IPS-15b (cell line): ENCODE measurements around the gene CHST8.

Experiments used
- H3K27me3 ChIP-seq: one replicate; pipeline ENCODE4 v1.6.1; 2013; ENCODE audit warnings: low read length; ENCODE audit not compliant: control insufficient read depth, insufficient read depth
- H3K36me3 ChIP-seq: one replicate; pipeline ENCODE4 v1.6.1; 2013; ENCODE audit warnings: low read length; ENCODE audit not compliant: control insufficient read depth, insufficient read depth
- H3K4me1 ChIP-seq: one replicate; pipeline ENCODE4 v1.6.1; 2013; ENCODE audit warnings: mild to moderate bottlenecking, low read length; ENCODE audit not compliant: control insufficient read depth, insufficient read depth
- H3K4me3 ChIP-seq: one replicate; pipeline ENCODE4 v1.5.1; 2013; ENCODE audit warnings: low read depth, low read length
- H3K9ac ChIP-seq: one replicate; pipeline ENCODE4 v1.6.1; 2013; ENCODE audit warnings: low read depth, mild to moderate bottlenecking, low read length
- H3K9me3 ChIP-seq: one replicate; pipeline ENCODE4 v1.6.1; 2013; ENCODE audit warnings: mild to moderate bottlenecking, low read length; ENCODE audit not compliant: control insufficient read depth, insufficient read depth

Gene CHST8

DNA sequence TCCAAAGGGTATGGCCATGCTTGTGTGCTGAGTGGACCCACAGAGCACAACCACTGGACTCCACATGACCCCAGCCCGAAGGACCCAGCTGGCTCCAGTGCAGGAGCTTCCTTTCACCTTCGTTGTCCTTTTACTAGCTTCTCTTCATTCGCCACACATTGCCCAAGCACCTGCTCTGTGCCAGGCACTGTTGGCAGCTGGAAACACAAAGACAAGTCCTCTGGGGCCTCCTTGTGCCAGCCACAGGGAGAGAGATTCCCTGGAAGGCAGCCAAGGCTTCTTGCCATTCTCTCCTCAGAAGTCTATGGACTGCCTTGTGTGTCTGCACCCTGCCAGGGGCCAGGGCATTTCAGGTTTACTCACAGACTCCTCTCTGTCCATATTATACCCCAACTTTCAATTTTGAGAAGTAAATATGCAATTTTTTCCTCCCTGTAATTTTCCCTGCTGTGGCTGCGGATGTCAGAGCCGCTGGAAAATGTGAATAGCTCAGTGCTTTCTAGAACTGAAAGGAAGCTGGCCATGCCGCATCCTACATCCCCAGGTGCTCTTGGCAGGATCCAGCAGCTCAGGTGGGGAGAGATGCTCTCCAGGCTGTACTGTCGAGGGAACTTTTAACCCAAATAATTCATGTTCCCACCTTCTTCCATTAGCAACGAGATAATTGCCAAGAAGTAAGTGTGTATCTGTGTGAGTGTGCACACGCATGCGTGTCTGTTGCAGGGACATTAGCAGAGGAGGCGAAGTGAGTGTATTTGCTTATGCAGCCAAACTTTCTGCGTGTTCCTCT, 57.2 kb downstream of the CHST8 start:
- Histone ChIP-seq H3K9ac (no peak overlapping the region), H3K9me3 (no peaks in the 10 kb centered on the region), H3K4me1 (peaks cover 2% of the 10 kb centered on the region), H3K4me3 (no peak overlapping the region), H3K27me3 (no peaks in the 10 kb centered on the region), H3K36me3 (no peaks in the 10 kb centered on the region)

DNA sequence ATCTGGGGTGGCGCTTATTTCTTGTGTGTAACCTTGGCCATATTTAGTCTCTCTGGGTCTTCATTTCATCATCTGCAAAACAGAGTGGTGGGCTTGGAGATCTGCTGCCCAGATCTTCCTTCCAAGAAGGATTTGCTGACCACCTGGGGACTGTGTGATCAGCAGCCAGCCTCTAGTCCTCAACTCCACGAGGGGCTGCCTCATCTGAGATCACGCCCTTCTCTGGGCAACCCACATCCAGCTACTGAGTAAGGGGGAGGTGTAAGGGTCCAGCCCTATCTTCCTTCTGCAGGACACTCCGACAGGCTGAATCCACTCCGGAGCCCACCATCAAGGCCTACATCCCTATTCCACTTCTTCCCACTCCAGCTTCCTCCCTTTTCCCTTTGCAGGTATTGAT, 57.9 kb downstream of the CHST8 start:
- Histone ChIP-seq H3K4me3 (no peak overlapping the region), H3K9ac (no peak overlapping the region), H3K36me3 (no peaks in the 10 kb centered on the region), H3K9me3 (no peaks in the 10 kb centered on the region), H3K4me1 (peaks cover 2% of the 10 kb centered on the region), H3K27me3 (no peaks in the 10 kb centered on the region)

GRCh38 chr19:33681081-33681680, 59.4 kb downstream of the CHST8 start:
- H3K9ac ChIP-seq = no peak overlapping the region
- peaks cover 2% of the 10 kb centered on the region for H3K4me1 ChIP-seq
- no peaks in the 10 kb centered on the region for H3K9me3 ChIP-seq
- no peaks in the 10 kb centered on the region for H3K27me3 ChIP-seq
- no peak overlapping the region for H3K4me3 ChIP-seq
- H3K36me3 ChIP-seq = no peaks in the 10 kb centered on the region

DNA sequence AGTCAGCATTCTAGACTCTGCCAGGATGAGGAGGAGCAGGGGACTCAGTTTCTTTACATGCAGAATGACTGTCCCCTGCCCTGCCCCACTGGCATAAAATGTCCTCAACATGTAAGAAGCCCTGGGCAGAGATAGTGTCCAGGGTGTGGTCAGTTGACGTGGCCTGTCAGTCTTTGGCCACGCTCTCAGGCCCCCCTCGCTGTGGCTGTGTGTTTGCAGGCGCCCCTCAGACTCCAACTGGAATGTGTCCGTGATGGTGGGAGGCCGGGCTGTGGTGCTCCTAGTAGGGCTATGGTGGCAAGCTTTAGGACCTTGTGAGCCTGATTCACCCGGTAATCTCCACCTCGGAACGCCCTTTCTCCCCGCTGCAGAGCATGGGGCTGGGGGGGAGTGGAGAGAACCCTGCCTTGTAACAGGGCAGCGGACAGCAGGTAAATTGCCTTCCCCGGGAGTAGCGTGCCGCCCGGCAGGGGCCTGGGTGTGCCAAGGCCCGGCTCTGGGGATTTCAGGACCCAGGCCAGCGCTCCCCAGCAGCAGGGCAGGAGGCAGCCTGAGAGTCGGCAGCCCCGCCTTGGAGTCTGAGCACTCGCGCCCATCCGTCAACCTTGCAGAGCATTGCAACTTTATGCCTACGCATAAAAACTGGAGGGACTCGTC, 62.3 kb downstream of the CHST8 start:
- no peaks in the 10 kb centered on the region for H3K27me3 ChIP-seq
- H3K9me3 ChIP-seq = no peaks in the 10 kb centered on the region
- H3K4me3 ChIP-seq = no peak overlapping the region
- H3K4me1 ChIP-seq = peaks cover 2% of the 10 kb centered on the region
- no peak overlapping the region for H3K9ac ChIP-seq
- H3K36me3 ChIP-seq = peaks cover 3% of the 10 kb centered on the region

DNA sequence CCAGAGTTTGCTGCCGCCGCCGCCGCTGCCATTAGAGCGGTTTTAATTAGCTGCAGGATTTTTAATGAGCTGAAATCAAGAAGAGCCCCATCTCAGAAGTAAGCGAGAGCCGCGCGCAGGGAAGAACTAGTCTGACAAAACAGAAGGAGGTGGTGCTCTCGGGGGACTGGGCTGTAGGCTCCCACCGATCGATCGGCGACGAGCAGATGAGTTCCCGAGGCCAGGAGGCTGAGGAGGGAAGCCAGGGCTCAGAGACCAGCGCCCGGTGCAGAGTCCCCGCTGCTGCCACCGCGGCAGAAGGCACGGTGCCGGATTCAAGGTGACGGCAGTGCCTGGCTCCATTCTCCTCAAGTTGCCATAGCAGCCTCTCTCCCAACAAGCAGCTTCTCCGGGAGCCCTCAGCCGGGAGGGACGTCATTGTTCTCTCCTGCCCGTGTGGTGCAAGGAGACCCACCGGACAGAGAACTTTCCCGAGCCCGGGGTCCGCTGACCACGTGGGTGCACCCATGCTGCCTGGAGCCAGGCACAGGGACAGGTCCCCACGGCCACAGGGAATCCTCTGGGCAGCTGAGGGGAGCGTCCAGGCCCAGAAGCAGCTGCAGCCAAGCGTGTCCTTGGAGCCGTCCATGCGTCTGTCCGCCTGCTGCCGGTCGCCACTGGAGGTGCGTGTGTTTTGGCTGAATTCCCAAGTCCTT, 62.9 kb downstream of the CHST8 start:
- Histone ChIP-seq H3K9me3 (no peaks in the 10 kb centered on the region), H3K4me1 (peaks cover 2% of the 10 kb centered on the region), H3K9ac (no peak overlapping the region), H3K4me3 (no peak overlapping the region), H3K27me3 (no peaks in the 10 kb centered on the region), H3K36me3 (peaks cover 3% of the 10 kb centered on the region)

DNA sequence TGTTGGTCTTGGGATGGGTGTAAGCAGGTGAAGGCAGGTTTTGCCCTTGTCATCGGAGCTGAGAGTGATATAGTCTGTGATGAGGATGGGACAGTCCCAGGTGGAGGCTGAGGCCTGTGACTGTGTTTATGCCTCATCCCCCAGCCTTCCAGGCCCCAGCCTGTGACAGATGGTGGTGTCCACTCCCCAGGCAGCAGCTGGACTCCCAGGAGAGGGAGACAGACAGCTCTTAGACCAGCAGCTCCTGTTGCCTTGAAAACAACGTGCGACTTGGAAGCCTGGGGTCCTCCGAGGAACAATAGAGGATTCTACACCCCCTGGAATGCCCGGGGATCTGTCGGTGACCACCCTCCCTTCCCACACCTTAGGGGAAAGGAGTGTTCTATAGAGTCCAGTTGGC, 63.8 kb downstream of the CHST8 start:
- Histone ChIP-seq H3K36me3 (peaks cover 3% of the 10 kb centered on the region), H3K9me3 (no peaks in the 10 kb centered on the region), H3K4me3 (no peak overlapping the region), H3K27me3 (no peaks in the 10 kb centered on the region), H3K4me1 (peaks cover 2% of the 10 kb centered on the region), H3K9ac (no peak overlapping the region)

GRCh38 chr19:33686262-33686661, 64.5 kb downstream of the CHST8 start:
- Histone ChIP-seq H3K27me3 (no peaks in the 10 kb centered on the region), H3K36me3 (peaks cover 8% of the 10 kb centered on the region), H3K4me1 (peaks cover 2% of the 10 kb centered on the region)

DNA sequence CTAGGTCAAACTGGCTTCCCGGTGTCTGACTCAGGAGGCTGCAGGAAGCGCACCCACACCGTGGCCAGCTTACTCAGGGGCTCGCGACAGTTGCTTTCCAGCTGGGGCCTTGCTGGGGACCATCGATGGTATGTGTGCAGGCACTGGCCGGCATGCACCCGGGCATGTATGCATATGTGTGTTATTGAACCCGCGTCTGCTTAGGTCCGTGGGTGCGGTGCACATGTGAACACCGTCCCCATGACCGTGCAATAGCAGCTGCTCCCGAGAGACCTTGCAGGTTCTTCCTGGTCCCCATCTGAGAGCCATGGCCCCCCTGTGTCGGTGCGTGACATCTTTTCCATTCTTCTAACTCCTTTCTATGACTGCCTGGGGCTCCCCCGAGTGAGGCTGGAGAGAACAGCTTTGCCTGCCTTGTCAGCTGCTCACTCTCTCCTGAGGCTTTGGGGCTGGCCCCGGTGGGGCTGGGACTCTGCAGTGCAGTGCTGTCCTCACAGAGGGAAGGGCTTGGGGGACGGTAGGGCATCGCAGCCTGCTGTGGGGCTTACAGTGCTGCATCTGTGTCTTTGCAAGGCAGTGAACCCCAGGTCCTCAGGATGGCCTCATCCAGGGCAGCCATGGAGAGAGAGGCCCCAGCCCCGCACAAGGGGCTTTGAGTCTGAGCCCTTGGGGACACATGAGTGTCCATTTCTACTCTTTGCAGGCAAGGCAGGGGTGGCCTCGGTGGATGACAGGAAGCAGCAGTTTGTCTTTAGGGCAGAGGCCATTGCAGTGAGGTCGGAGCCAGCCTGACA, 65.1 kb downstream of the CHST8 start:
- Histone ChIP-seq H3K27me3 (no peaks in the 10 kb centered on the region), H3K36me3 (peaks cover 10% of the 10 kb centered on the region), H3K9me3 (no peaks in the 10 kb centered on the region), H3K4me1 (peaks cover 2% of the 10 kb centered on the region), H3K9ac (no peak overlapping the region), H3K4me3 (no peak overlapping the region)

More at GRCh38 chr19:33686262-33686661, 64.5 kb downstream of the CHST8 start:
- Histone ChIP-seq H3K4me3 (no peak overlapping the region), H3K9ac (no peak overlapping the region), H3K9me3 (no peaks in the 10 kb centered on the region)

- Histone ChIP-seq H3K36me3 (peaks cover 12% of the 10 kb centered on the region), H3K4me1 (peaks cover 2% of the 10 kb centered on the region), H3K9me3 (no peaks in the 10 kb centered on the region), H3K4me3 (no peak overlapping the region), H3K27me3 (no peaks in the 10 kb centered on the region), H3K9ac (no peak overlapping the region)
Observed at GRCh38 chr19:33687481-33688170, 65.9 kb downstream of the CHST8 start.

DNA sequence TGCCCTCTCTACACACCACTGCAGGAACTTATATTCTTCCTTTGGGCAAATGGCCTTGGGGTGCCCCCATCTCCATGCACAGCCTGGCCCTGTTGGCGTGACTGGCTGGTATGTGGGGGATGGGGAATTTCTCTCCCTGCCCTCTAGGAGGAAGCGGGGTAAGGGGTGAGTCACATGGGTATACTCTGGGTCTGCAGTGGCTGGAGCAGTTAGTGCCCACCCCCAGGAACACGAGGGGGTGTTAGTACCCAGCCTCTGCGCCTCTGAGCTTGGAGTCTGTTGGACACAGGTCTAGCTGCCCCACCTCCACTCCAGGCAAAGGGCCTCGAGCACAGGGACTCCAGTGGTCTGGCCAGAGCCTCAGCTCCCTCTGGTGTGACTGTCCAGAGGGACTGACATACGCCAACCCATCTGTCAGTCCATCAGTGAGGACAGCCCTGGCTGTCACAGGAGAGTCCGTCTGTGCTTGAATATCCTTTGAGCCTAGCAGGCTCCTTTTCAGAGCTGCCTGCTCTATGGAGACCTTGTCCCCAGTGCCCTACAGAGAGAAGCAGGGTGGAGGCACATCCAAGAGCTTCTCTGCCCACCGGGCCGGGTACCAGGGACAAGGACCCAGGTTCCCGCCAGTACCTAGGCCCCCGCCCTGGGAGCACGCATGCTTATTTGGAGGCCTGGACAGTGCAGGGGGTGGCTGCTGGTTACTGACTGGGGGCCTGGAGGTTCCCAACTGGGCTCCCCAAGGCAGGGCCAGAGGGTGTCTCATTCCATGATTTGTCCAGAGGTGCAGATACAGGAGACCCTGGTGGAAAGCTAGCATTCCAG, 66.6 kb downstream of the CHST8 start:
- Histone ChIP-seq H3K4me1 (peaks cover 2% of the 10 kb centered on the region), H3K9ac (no peak overlapping the region), H3K27me3 (no peaks in the 10 kb centered on the region), H3K9me3 (no peaks in the 10 kb centered on the region), H3K36me3 (peaks cover 12% of the 10 kb centered on the region), H3K4me3 (no peak overlapping the region)
